GM19193 (cell line): ENCODE results near the gene IFT122.

ENCODE experiments used
- POLR2A ChIP-seq: IDR thresholded peaks from 4 replicates; pipeline ENCODE4 v1.6.1; 2011; ENCODE audit not compliant: insufficient read depth, insufficient read length; ENCODE audit errors: extremely low read depth

Gene IFT122

DNA sequence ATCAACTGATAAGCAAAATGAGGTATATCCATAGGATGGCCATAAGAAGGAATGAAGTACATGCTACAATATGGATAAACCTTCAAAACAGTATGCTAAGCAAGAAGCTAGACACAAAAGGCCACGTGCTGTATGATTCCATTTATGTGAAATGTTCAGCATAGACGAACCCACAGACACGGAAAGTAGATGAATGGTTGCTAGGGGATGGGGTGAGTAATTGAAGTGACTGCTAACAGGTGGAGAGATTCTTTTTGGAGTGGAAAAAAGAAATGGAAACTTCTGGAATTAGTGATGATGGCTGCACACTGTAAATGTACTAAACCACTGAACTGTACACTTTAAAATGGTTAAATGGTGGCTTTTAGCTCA is 11.0 kb upstream of the IFT122 start:
- no peak for TF ChIP-seq POLR2A

DNA sequence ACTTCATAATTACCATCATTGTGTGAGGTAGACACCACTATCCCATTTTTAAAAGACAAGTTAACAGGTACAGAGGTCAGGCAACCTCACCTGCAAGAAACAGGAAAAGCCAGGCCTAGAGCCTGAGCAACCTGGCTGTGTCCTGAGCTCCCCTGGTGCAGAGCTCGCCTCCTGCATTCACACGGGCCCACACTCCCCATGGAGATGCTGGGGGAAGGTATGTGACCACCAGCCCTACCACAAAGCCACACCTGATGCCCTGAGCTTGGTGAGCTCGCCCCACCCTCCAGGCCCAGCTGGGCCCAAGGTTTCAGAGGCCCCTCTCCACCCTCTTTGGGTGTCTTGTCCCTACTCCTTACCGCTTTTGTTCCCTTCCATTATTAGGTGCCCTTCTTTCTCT is 10.4 kb upstream of the IFT122 start:
- TF ChIP-seq POLR2A = no peak

DNA sequence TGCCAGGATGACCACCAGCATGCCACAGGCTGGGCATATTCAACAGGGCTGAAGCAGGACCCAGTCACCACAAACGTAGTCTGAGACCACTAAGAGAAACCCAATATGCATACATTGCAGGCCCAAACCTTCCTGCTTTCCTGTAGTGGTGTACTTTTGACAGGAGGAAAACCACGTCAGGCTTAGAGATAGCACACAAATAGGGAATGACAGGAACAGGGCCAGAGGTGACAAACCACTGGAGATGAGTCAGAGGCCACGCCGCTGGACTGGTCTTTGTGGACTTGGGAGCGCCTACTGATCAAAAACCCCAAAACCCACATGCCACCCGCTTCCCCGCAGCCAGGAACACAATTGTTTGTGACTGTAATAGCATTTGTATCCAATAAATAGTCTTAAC is 8.0 kb upstream of the IFT122 start:
- TF ChIP-seq POLR2A = no peak

DNA sequence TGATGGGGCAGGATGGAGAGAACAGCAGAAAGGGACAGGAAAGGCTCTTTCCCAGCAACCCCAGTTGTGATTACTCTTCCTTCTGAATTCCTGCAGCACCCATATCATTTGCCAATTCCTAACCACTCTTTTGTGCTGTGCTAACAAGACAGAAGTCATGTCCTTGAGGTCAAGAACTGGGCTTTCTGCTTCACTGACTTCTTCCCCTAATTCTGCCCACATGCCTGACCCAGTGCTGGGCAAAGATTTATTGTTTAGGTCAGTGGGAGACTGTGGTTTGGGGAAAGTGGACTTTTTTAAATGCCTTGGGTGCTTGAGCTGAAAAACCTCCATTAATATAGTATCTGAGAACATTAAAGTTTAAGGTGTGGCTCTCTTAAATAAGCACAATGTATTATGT is 7.4 kb upstream of the IFT122 start:
- TF ChIP-seq POLR2A = no peak

DNA sequence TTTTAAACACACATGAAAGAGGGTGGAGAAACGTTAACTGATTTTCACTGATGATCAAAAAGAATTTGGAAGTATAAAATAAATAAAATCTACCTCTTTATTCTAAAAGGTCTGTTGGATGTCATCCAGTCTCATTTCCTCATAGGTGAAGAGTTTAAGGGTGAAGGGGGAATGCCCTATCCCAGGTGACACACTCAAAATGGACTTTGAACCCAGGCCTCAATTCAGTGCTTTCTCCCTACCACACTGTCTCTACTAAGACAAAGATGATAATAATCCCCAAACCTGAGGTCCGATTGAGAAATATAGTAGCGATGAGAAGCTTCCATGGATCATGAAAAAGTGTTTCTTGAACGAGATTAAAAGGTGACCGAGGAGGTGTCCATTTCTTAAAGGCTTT is 6.5 kb upstream of the IFT122 start:
- TF ChIP-seq POLR2A = no peak

DNA sequence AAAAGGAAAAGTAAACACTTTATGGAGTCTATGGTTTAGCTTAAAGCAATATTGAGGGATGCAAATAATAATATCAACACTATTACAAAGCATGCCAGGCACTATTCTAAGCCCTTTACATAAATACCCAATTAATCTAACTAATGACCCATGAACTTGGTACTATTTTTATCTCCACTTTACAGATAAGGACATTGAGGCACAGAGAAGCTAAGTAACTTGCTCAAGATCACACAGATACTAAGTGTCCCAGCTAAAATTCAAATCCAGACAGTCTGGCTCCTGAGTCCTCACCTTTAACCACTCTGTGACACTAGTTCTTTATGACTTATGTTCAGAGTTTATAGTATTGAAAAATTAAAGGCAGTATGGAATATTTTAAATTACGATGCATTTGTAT is 5.9 kb upstream of the IFT122 start:
- no peak for TF ChIP-seq POLR2A

DNA sequence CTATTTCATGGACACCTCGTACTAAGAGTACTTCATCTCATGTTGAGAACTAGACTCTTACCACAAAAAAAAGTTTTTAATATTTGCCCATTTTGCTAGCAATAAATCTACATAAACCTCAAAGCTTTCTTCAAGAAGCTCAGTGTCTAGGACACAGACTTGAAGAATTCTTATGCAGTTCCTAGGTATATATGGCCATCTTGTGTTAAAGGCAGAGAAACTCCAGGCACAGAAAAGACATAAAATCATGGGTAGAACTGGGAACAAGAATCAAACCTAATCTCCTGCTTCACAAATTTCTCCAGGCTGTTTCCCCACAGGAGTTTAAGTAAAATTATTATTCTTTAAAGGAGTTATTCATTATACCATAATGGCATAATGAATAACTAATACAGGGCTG is 4.7 kb upstream of the IFT122 start:
- no peak for TF ChIP-seq POLR2A

DNA sequence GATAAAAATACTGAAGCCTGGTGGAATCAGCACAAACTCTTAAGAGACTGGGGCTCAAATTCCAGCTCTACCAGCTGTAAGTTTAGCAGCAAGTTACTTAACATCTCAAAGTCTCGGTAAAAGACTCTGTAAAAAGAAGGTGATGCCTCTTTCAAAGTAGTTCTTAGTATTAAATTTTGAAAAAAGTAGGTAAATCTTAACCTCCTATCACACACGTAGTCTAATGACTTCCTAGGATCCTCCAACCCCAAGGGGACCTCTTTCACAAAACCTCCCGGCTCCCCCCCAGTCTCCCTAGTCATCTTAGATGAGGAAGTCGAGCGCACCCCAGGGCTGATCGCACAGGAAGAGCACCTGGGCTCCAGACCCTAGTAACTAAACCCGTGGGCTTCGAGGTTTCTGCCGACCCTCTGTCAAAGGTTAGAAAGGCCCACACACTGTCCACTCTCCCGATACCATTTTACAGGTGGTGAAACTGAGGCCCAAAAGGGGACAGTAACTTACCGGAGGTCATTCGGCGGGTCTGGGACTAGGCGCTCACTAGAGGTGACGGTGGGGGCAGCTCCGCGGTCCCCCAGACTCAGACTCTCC is 703 bp upstream of the IFT122 start:
- TF ChIP-seq POLR2A = no peak

DNA sequence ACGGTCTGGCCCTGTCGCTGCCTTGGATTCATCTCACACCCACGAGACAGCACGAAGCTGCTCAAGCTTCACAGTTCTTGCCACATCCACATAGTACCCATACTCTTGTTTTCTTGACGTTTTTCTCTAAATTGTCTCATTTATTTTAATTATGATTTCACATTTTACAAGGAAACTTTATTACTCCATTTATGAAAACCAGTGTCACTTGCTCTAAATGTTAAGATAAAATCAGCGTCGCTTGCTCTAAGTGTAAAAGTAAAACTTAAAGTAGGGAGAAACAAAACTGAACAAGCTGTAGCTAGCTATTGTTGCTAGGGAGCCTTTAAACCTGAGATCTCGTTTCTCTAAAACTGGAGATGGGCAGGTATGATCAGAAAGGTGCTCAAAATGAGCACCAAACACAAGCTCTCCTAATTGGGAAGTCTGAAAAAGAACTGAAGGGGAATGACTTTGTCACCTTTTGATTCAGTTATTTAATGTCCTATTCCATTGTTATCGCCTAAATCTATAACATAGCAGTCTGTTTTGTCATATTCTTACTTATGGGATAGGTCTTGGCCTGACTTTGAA is 680 bp downstream of the IFT122 start:
- TF ChIP-seq POLR2A = no peak

DNA sequence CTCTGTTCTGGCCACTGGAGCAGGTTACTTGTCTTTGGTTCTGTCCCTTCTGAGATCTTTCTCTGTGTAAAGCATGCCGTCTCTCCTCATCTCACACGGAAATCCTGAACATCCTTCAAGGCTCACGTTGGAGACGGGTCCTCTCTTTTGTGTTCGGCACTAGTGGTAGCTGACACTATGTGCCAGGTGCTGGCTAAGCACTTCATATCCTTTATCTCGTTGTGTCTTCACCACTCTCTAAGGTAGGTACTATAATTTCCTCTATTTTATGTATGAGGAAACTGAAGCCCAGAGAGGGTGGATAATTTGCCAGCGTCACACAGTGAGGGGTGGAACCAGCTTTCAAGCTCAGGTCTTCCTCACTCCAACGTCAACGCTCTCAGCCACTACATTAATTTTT is 1.2 kb downstream of the IFT122 start:
- no peak for TF ChIP-seq POLR2A

DNA sequence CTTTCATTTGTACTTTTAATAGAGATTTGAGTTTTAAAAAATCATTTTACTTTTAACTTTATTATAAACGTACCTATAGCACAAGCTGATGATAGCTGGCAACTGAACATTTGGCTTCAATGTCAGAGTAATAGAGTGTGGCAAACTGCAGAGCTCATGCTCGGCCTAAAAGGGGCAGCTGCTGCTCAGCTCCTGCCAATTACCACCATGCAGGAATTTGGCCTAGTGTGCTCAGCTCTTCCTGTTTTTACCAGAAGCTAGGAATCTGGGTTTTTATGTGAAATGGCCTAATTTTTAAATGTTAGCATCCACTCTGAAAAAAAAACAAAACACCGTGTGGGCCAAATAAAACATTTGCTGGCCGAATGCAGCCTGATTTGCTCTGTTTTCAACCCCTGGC is 1.8 kb downstream of the IFT122 start:
- TF ChIP-seq POLR2A = no peak

DNA sequence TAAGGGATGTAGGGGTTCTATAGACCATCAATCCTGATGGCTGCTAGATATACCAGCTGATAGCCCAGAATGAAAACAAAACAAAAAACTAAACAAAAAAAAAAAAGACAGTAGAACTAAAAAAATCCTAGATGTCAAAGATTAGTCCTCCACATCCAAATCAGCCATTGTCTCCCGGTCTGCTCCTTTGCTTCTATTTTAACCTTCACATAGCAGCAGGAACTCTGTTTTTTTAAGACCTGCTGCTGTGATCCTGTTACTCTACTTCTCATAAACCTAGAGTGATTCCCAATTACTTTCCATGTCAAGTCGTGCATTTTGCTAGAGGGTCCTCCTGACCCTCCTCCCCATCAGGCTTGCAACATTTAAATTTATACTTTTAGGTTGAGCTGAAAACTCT is 2.5 kb downstream of the IFT122 start:
- no peak for TF ChIP-seq POLR2A

DNA sequence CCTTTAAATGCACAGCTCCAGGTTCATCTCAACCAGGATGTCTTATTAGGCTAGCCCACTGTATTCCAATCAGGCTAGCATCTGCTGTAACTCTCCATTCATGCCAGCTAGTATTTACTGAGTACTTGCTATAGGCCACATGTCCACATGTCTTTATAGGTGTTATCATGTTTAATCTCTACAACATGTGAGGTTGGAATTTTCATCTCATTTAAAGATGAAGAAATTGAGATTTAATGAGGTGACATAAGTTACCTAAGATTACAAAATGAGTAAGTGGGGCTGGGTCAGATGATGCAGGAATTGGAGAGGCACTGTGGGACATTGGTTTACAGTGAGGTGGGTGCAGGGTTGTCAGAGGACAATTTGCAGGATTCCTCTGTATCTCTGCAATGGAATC is 2.9 kb downstream of the IFT122 start:
- no peak for TF ChIP-seq POLR2A

DNA sequence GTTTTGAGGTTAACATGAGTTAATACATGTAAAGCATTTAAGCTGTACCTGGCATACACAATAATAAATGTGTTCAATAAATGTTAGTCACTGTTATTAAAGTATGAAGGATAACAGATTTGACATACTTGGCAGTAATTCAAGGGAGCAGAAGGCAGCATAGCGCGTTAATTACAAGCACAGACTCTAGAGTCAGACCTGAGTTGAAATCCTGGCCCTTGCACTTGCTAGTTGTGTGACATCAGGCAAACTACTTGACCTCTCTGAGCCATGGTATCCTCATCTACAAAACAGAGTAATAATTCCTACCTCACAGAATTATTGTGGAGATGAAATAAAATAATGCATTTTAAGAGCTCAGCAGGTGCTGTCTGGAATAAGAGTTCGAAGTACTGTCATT is 5.4 kb downstream of the IFT122 start:
- TF ChIP-seq POLR2A = no peak

DNA sequence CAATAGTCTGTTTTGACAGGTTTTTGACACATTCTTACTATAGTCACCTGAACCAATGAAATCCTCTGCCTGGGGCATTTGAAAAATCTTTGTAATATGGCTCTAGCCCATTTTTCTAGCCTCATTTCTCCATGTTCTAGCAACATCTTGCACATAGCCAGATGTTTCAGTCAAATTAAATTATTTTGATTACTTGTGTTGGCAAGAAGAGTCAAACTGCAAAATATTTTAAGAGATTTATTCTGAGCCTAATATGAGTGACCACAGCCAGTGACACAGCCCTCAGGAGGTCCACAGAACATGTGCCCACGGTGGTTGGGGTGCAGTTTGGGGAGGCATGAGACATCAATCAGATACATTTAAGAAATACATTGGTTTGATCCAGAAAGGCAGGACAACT is 6.9 kb downstream of the IFT122 start:
- TF ChIP-seq POLR2A = no peak

DNA sequence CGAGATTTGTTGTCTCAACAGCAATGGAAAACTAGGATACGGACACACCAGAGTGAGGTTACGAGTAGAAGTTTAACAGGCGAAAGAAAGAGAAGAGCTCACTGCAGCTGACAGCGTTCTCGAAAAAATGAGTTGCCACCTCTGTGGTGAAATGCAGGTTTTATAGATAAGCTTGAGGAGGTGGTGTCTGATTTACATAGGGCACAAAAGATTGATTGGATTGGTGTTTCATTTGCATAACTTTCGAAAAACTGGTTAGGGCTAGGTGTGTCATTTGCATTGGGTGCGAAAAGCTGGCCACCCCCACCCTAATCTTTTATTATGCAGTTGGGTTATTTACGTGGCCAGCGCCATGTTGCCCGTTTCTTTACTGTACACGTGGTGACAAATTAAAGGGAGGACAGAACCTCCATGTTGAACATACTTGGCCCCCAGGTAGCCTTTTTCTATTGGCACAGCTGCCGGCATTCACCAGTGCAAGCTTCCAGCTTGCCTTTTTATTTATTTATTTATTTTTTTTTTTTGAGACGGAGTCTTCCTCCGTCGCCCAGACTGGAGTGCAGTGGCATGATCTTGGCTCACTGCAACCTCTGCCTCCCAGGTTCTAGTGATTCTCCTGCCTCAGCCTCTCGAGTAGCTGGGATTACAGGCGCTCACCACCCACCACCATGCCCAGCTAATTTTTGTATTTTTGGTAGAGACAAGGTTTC is 8.3 kb downstream of the IFT122 start:
- TF ChIP-seq POLR2A = no peak

DNA sequence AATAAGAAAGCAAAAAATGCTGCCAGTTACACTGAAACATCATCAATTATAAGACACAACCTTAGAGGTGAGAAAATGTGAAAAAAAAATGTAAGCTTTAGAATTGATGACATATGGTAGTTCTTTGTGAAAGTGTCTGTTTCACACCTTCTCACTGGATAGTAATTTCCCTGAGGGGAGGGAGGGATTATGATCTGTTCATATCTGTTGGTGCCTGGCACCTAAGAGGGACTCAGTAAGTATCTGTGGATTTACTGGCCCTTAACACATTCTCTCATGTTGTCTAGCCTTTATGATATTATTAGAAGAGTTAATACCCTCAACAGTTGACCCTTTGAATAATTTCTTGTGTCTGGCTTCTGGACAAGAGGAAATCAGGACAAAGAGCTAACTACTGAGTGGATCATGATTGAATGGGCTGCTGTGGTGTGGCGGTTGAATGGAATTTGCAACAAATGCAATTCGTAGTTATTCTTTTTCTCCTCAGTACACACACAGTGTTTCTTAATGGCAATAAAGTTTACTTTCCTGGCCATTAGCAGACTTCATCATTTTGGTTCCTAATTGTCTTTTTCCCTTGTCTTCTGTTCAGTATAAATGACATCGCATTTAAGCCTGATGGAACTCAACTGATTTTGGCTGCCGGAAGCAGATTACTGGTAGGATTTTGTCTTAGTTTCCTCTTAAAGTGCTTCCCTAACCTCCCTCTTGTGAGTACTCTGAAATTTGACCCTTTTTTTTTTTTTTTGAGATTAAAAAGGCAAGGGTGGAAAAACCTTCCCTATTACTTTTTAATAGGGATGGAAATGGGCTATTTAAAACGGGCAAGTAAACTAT is 9.5 kb downstream of the IFT122 start:
- no peak for TF ChIP-seq POLR2A

DNA sequence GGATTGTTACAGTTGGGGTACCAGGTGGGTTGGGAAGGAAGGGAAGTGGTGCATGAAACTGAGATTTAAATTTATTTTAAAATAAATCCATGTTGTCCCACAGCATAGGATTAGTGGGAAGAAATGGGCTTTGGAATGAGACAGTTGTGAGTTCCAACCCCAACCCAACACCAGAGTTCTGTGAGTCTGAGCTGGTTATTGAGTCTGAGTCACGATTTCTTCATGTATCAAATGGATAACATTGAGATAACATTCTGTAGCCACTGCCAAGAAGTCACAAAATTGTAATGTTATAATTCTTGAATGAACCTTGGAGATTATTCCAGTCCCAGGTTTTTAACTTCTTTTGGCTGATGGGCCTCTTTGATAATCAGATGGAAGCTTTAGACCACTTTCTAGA is 13.7 kb downstream of the IFT122 start:
- no peak for TF ChIP-seq POLR2A
